Upper lobe of left lung (tissue), 4 donors: ENCODE data around the gene STAG3.

ENCODE experiments used
- POLR2A ChIP-seq, 4 donors: fragments of 450-650 bp; IDR thresholded peaks; one replicate each; pipeline ENCODE4 v1.5.1; 2016 to 2017; ENCODE audit warnings: antibody characterized with exemption in 4 of 4, mild to moderate bottlenecking in 2 of 4
- TF ChIP-seq, protein P1 (sequence below), 6 experiments: fragments of 450-650 bp in 4 of 6; fragments of 200-600 bp in 2 of 6; sonication (generic) in 2 of 6; IDR thresholded peaks; one replicate each; pipeline ENCODE4 v1.5.1; 2016 to 2019; ENCODE audit warnings: antibody characterized with exemption in 6 of 6

DNA sequence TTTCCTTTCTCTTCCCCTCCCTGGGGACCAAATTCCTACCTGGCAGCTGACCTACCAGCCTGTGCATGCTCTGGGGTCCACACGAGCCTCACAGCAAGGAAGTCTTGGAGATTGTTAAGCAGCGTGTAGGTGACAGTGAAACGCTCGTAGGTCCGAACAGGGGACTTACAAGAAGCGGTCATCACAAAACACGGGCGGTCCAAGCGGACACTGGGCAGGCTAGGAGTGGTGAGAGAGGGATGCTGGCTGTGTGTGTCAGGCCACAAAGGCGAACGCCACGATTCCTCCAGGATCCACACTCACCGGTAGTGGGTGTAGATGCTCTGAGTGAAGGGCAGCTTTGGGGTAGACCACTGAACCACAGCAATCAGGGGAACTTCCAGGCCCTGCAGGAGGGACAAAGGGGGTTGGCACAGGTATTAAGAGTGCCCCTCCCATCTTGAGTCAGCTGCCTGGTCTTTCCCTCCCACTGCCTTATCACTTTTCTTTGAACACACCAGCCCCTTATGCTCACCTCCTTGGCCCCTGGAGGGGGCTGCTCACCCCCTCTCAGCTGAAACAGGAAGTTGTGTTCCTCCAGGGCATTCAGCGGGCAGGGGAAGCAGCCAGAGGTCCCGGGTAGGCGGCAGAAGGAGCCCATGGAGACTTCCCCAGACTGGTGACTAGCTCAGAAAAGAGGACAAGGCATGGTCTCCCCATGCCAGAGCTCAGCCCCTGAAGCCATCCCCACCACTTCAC is 21.2 kb upstream of the STAG3 start:
- TF ChIP-seq, protein P1, sequence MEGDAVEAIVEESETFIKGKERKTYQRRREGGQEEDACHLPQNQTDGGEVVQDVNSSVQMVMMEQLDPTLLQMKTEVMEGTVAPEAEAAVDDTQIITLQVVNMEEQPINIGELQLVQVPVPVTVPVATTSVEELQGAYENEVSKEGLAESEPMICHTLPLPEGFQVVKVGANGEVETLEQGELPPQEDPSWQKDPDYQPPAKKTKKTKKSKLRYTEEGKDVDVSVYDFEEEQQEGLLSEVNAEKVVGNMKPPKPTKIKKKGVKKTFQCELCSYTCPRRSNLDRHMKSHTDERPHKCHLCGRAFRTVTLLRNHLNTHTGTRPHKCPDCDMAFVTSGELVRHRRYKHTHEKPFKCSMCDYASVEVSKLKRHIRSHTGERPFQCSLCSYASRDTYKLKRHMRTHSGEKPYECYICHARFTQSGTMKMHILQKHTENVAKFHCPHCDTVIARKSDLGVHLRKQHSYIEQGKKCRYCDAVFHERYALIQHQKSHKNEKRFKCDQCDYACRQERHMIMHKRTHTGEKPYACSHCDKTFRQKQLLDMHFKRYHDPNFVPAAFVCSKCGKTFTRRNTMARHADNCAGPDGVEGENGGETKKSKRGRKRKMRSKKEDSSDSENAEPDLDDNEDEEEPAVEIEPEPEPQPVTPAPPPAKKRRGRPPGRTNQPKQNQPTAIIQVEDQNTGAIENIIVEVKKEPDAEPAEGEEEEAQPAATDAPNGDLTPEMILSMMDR (IDR thresholded peaks at IDR 0.05): no peak
- no peak for TF ChIP-seq POLR2A (IDR thresholded peaks at IDR 0.05)
